Left lung (tissue), 10 donors: ENCODE results near the gene AFG3L2. TPM values are rescaled to one million over a fixed set of nuclear protein-coding genes. Genes with fewer than 3 reads are reported as not detected.

Source experiments
- ATAC-seq: fragments of 200-7000 bp; cut with Tn5 transposase; one replicate; pipeline ENCODE4 v1.9.1; 2020; ENCODE audit warnings: moderate library complexity
- DNase-seq, 4 donors: peaks; one replicate each; pipeline ENCODE4 v3.0.0-alpha.2; 2013 to 2020
- H3K27ac ChIP-seq, 2 donors: fragments of 200-600 bp; sonication (generic) in 1 of 2; one replicate each; pipeline versions ENCODE4 v1.5.0 to v1.8.0; 2020 to 2021
- H3K27me3 ChIP-seq, 2 donors: fragments of 200-600 bp; sonication (generic) in 1 of 2; one replicate each; pipeline versions ENCODE4 v1.5.0 to v1.8.0; 2020 to 2021
- H3K36me3 ChIP-seq, 2 donors: fragments of 200-600 bp; sonication (generic) in 1 of 2; one replicate each; pipeline versions ENCODE4 v1.5.0 to v1.8.0; 2020 to 2021
- H3K4me1 ChIP-seq, 2 donors: fragments of 200-600 bp; one replicate each; pipeline ENCODE4 v1.8.0; 2021
- H3K4me3 ChIP-seq, 2 donors: fragments of 200-600 bp; sonication (generic) in 1 of 2; one replicate each; pipeline versions ENCODE4 v1.5.0 to v1.8.0; 2020 to 2021; ENCODE audit warnings: mild to moderate bottlenecking in 1 of 2
- H3K9me3 ChIP-seq, 2 donors: fragments of 200-600 bp; sonication (generic) in 1 of 2; one replicate each; pipeline versions ENCODE4 v1.5.0 to v1.8.0; 2020 to 2021
- CTCF ChIP-seq, 2 donors: fragments of 200-600 bp; sonication (generic) in 1 of 2; IDR thresholded peaks; one replicate each; pipeline versions ENCODE4 v1.5.0 to v1.8.0; 2021; ENCODE audit warnings: antibody characterized with exemption in 2 of 2
- intact Hi-C, 2 donors: fragments of 100-400 bp; cut with DNase I; formaldehyde crosslinking; loops; one replicate each; pipeline versions ENCODE4 v1.11.2 to v1.14.2; 2022
- polyA plus RNA-seq, 6 donors: library from polyadenylated mRNA; unstranded; fragments of 120-200 nt; gene quantifications; one replicate each; pipeline ENCODE4 v1.2.1, GENCODE V29; 2013; ENCODE audit not compliant: insufficient read length in 6 of 6
- total RNA-seq, 2 donors: library from RNA; stranded (reverse); fragmentation: NEBNext Ultra II Directional; extraction: Animal tissue kit (Norgen Biotek cat#: 25700); gene quantifications; one replicate each; pipeline ENCODE4 v1.2.1, GENCODE V29; 2021
- donor health status: DM: no; HTN: yes; CAD: no.
- donor health status: DM: no; HTN: no; CAD: no.

AFG3L2 gene
- total and polyA plus RNA-seq, 8 donors: 30.3 to 48.4 (median 43.9) TPM

- Histone ChIP-seq H3K4me3 (no peak overlapping the region), H3K4me1 (peaks cover 0 to 3% of the 10 kb centered on the region in 2 donors), H3K36me3 (no peaks in the 10 kb centered on the region), H3K27ac (no peak overlapping the region), H3K9me3 (no peaks in the 10 kb centered on the region), H3K27me3 (peaks cover 0 to 4% of the 10 kb centered on the region in 2 donors)
- no peak for DNase-seq
- TF ChIP-seq CTCF (IDR thresholded peaks at IDR 0.05): no peak
- intact Hi-C loops: no loop called here
- ATAC-seq: no peak
Observed at GRCh38 chr18:12398625-12399024, 21.6 kb upstream of the AFG3L2 start.

DNA sequence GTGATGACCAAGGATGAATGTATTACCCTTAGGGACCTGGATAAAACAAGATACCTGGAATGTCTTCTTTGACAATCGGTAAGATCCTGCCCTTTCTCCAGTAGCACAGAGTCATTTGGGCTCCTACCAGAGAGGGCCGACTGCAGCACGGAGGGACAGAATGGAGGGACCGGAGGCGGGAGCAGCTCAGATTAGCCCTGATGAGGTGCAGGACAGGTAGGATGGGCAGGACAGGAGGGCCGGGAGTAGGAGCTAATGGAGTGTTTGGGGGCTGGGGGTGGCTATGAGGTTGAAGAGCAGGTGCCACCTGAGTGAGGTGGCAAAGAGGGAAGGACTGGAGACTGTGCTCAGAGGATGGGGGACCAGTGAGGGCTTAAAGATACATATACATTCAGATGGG, 20.8 kb upstream of the AFG3L2 start:
- Histone ChIP-seq H3K27me3 (no peaks in the 10 kb centered on the region), H3K4me3 (no peak overlapping the region), H3K9me3 (no peaks in the 10 kb centered on the region), H3K4me1 (peaks cover 0 to 2% of the 10 kb centered on the region in 2 donors), H3K27ac (no peak overlapping the region), H3K36me3 (no peaks in the 10 kb centered on the region)
- no peak for TF ChIP-seq CTCF (IDR thresholded peaks at IDR 0.05)
- intact Hi-C loops: no loop called here
- no peak for DNase-seq
- no peak for ATAC-seq

GRCh38 chr18:12397254-12397653, 20.2 kb upstream of the AFG3L2 start:
- H3K27ac ChIP-seq: no peak overlapping the region
- H3K4me3 ChIP-seq: no peak overlapping the region
- no peaks in the 10 kb centered on the region for H3K4me1 ChIP-seq
- H3K36me3 ChIP-seq: no peaks in the 10 kb centered on the region
- ATAC-seq (no peak), DNase-seq (no peak)
- H3K9me3 ChIP-seq: no peaks in the 10 kb centered on the region
- intact Hi-C loops: no loop called here
- no peaks in the 10 kb centered on the region for H3K27me3 ChIP-seq
- no peak for TF ChIP-seq CTCF (IDR thresholded peaks at IDR 0.05)

DNA sequence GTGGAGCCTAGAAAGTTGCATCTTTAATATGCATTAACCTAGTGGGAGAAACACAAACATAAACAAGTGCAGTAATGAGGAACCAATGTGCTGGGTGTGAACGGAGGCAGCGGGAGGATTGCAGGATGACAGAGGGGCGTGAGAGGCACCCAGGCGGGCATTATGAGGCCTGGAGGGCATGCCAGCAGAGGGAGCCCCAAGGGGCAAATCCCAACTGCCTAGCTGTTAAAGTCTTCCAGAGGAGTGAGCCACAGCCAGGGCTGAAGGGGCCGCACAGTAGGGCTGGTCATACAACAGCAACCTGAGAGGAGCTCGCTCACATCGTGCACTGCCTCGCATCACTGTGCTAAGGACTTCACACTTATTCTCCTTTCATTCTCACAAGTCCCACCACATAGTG, 17.4 kb upstream of the AFG3L2 start:
- TF ChIP-seq CTCF (IDR thresholded peaks at IDR 0.05): peak; percentile 17 to 38
- Histone ChIP-seq H3K27ac (no peak overlapping the region), H3K27me3 (no peaks in the 10 kb centered on the region), H3K4me1 (no peaks in the 10 kb centered on the region), H3K36me3 (no peaks in the 10 kb centered on the region), H3K9me3 (no peaks in the 10 kb centered on the region), H3K4me3 (no peak overlapping the region)
- peak in 1 of 4 donors; percentile 72 for DNase-seq
- peak; percentile 69 for ATAC-seq
- intact Hi-C loops: loop anchor here in 1 of 2 donors (5.0 kb wide), 1 partner anchor 268 kb away; no protein-coding TSS in a partner anchor

GRCh38 chr18:12393998-12394397, 17.0 kb upstream of the AFG3L2 start:
- peak; percentile 15 for ATAC-seq
- H3K36me3 ChIP-seq: no peaks in the 10 kb centered on the region
- no peak for TF ChIP-seq CTCF (IDR thresholded peaks at IDR 0.05)
- no peak overlapping the region for H3K27ac ChIP-seq
- intact Hi-C loops: loop anchor here in 1 of 2 donors (5.0 kb wide), 1 partner anchor 268 kb away; no protein-coding TSS in a partner anchor
- no peaks in the 10 kb centered on the region for H3K27me3 ChIP-seq
- no peaks in the 10 kb centered on the region for H3K4me1 ChIP-seq
- H3K9me3 ChIP-seq: no peaks in the 10 kb centered on the region
- no peak overlapping the region for H3K4me3 ChIP-seq
- no peak for DNase-seq
